Measurements from ENCODE around the gene CLEC2D.
"Not testable (repeated sequence)": the region's sequence is repeated elsewhere in the genome, so short reads cannot be mapped to it uniquely, and the experiment has no call there.

CLEC2D gene

GRCh38 chr12:9736936-9737705 is 67.6 kb downstream of the CLEC2D start:
- TF ChIP-seq CTCF (IDR thresholded peaks at IDR 0.05; ENCODE audit: control insufficient read depth, insufficient read depth, low read depth, low read length, missing control alignments) = no peak
- no peak for DNase-seq (ENCODE audit: low read depth)
- no peak overlapping the region for H3K4me3 ChIP-seq (ENCODE audit: control insufficient read depth, low read depth, low read length)

DNA sequence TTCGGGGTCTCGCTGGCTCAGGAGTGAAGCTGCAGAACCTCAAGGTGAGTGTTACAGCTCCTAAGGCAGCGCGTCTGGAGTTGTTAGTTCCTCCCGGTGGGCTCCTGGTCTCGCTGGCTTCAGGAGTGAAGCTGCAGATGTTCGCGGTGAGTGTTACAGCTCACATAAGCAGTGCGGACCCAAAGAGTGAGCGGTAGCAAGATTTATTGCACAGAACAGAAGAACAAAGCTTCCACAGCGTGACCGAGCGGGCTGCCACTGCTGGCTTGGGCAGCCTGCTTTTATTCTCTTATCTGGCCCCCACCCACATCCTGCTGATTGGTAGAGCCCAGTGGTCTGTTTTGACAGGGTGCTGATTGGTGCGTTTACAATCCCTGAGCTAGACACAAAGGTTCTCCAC is 69.4 kb downstream of the CLEC2D start:
- not testable (repeated sequence) for DNase-seq (ENCODE audit: low read depth); H3K4me3 ChIP-seq (ENCODE audit: control insufficient read depth, low read depth, low read length)

GRCh38 chr12:9739404-9740105 is 70.0 kb downstream of the CLEC2D start:
- not testable (repeated sequence) for H3K4me3 ChIP-seq (ENCODE audit: control insufficient read depth, low read depth, low read length); DNase-seq (ENCODE audit: low read depth)

- H3K4me3 ChIP-seq (ENCODE audit: control insufficient read depth, low read depth, low read length) = no peak overlapping the region
- no peak for TF ChIP-seq CTCF (IDR thresholded peaks at IDR 0.05; ENCODE audit: control insufficient read depth, insufficient read depth, low read depth, low read length, missing control alignments)
- DNase-seq (ENCODE audit: low read depth) = no peak
These were observed 70.7 kb downstream of the CLEC2D start for GRCh38 chr12:9740106-9740750.

GRCh38 chr12:9741726-9742125 is 72.2 kb downstream of the CLEC2D start:
- no peak overlapping the region for H3K4me3 ChIP-seq (ENCODE audit: control insufficient read depth, low read depth, low read length)
- no peak for TF ChIP-seq CTCF (IDR thresholded peaks at IDR 0.05; ENCODE audit: control insufficient read depth, insufficient read depth, low read depth, low read length, missing control alignments)

GRCh38 chr12:9742661-9743060 is 73.1 kb downstream of the CLEC2D start:
- TF ChIP-seq CTCF (IDR thresholded peaks at IDR 0.05; ENCODE audit: control insufficient read depth, insufficient read depth, low read depth, low read length, missing control alignments) = no peak
- no peak for DNase-seq (ENCODE audit: low read depth)
- no peak overlapping the region for H3K4me3 ChIP-seq (ENCODE audit: control insufficient read depth, low read depth, low read length)

More at GRCh38 chr12:9741726-9742125, 72.2 kb downstream of the CLEC2D start:
- no peak for DNase-seq (ENCODE audit: low read depth)

DNA sequence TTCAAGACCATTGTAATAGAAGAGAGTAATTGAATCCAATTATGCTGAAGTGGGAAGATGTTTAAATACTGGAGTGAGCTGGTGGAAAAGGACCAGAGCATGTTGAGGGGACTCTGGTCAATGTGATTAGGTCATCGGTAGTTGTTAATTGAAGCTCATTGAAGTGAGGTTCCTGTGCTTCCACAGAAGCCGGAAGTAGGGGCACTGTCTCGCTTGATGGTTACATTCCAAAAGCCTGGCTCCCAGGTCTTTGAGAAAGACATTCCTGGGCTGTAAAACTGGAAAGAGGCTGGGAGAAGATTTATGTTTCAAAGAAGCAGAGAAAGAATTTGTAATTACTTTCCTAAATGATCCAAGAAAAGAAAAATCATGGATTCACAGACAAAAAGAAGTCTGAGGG is 75.7 kb downstream of the CLEC2D start:
- no peak for DNase-seq (ENCODE audit: low read depth)

More for the DNA sequence above, 75.7 kb downstream of the CLEC2D start:
- no peak overlapping the region for H3K4me3 ChIP-seq (ENCODE audit: control insufficient read depth, low read depth, low read length)
- TF ChIP-seq CTCF (IDR thresholded peaks at IDR 0.05; ENCODE audit: control insufficient read depth, insufficient read depth, low read depth, low read length, missing control alignments) = no peak

All from AG09309 (cell line).